ENCODE results near the gene LRP1B.
"Not testable (repeated sequence)": the region's sequence is repeated elsewhere in the genome, so short reads cannot be mapped to it uniquely, and the experiment has no call there.

LRP1B gene

DNA sequence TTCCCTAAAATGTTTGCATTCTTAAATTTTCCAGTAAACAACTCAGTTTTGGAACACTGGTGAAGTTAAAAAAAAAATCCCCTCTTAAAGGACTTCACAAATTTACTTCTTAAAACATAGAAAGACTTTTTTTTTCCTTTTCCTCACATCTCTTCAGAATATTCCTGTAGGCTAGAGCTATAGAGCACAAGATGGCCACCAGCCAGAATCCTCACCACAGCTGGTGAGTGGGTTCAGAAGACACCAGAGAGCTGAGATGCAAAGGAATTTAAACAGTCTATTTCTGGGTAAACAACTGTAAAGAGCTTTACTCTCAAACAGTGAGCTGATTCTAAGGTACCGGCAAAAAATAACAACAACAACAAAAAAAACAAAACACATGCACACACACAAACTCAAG is 252.8 kb downstream of the LRP1B start:
- no peak for DNase-seq (ENCODE audit: low spot score)

DNA sequence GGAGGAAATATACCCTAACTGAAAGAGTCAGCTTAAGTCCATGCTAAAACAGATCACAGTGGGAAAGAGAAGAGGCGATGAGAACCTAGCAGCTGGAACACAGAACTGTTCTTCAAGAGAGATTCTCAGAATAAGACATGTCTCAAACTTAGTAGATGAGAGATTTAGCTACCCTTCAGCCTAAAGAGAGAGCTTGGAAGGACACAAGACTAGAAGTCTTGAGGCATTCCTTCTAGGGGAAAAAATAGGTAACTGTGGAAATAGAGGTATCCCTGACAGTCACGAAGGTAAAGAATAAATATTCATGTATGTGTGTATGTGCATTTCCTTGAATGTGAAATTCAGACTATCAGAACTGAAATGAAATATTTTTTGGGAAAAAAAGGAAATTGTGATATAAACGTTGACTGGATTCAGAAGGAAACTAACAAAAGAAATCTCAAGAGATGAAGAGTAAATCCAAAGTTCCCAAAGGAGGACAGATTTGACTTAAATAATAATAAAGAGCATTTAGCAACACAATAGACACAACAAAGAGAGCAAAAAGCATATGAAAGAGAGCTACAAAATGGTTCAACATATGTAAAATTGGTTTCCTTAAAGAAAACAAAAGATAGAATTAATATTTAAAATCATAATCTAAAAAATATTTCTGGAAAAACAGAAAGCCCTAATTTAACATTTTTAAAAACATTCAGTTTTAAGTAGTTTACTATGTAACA is 258.7 kb downstream of the LRP1B start:
- DNase-seq (ENCODE audit: low spot score) = no peak

DNA sequence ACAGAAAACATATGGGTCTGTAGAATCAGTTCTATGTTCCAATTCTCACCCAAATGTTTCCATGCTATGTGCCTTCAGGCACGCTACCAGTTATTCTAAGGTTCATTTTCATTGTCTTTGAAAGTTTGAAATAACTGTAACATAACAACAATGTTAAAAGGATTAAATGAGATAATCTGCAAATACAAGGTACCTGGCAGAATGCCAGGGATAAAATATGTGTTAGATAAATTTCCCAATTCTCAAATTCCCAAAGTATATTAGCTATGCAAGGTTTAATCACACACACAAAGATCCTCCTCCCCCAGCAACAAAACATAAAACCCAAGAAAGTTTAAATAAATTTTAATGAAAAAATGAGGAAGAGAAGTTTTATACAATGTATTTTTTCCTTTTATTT is 261.2 kb downstream of the LRP1B start:
- DNase-seq (ENCODE audit: low spot score) = no peak

DNA sequence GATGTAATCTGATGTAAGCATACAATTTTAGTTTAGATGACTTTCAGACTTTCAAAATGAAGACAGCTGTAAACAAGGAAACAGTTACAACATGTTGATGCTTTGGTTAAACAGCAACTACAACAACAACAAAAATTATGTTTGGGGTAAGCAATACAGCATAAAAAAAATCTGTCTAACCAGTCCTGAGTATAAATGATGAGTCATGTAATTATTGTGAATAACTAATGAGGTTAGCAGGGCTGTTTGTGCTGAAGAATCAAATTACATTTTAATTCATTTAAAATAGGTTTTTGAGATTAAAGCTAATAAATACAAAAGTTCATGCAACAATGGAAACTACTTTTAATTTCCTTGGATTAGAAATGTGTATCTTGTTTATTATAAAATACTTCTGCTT is 266.9 kb downstream of the LRP1B start:
- no peak for DNase-seq (ENCODE audit: low spot score)

DNA sequence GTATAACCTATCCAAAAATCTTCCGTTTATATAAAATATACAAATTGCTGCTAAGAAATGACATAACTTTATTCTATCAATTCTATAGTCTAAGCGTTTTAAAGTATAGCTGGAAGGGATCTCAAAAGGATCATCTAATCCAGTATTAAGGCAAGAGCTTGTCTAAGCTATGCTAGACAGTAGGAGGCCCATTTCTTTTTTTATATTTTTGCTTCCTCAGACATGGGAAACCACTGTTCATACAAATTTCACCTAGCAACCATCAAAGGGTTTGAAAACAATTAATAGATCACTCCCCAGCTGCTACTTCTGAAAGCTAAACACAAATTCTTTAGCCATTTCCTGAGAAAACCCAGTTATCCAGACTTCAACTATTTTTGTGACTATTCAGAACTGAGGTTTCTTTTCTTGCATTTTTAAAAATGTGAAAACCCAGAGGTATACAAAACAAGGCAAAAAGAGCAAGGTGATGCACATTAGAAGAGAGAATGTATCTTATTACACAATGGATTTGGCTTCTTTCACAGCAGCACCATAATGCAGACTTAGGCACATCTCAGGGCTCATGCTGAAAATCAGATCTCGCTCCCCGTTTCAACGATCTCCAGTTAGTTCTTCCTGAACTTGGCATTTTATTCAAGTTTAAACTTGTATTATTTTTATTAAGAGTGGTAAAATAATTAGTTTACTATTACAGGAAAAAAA is 274.4 kb downstream of the LRP1B start:
- no peak for DNase-seq (ENCODE audit: low spot score)

DNA sequence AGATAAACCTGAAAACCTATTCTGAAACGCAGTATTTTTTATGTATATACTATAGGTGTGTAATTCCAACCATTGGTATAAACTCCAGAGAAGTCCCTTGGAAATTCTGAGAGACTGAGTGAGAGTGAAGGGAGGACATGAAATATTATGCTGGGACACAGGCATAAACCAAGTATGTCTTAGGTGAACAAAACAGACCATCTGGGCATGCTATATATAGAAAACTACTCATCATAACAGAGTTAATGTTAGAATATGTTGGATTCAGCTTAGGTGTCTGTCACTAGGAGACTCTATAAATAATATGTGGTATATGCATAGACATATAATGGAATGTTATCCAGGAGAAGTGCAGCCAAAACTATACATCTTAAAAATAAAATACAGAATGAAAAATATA is 282.6 kb downstream of the LRP1B start:
- no peak for DNase-seq (ENCODE audit: low spot score)

DNA sequence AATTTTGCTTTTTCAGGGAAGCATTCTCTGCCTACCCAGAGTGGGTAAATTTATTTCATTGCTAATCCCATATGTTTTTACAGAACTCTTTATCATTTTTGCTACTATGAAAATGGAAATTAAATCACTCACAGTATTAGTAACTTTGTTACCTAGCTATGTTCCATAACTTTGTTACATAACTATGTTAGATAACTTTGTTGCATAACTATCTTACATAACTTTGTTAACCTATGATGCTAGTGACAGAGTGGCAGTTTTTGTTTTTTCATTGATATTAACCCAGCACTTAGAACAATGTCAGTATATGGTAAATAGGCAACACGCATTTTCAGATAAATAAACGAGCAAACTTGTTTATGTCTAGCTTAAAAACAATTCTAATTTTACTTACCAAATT is 286.6 kb downstream of the LRP1B start:
- no peak for DNase-seq (ENCODE audit: low spot score)

DNA sequence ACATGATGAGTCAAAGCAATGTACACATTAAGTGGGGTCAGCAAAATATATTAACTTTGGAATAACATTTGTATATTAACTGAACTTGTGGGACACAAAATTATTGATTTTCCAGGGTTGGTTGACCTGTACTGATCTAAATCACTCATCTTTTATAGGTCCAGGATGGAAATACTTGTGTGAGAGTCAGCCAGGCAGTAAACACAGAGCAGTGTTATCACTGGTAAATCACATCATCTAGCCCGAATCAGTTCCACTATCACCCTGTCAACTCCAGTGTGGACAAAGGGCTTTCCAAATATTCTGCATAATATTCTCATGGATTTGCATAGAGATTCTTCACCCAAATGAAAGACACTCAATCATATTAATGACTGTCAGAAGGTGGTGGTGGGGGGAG is 295.7 kb downstream of the LRP1B start:
- DNase-seq (ENCODE audit: low spot score) = no peak

DNA sequence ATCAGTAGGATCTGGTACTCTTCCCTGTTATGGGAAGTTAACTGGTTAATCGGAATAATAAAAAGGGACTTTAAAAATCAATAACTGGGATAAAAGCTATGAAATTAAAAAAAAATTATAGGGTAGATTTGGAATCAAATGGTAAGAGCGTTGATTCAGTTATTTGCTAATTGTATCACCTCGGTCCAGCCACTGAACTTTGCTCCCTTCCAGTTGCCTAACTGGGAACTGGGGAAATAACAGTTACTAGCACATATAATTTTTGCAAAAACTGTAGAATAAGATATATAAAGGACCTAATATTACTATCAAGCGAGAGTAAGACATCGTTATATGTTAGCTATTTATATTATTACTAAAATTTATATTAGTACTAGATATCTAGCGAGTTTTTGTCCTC is 302.1 kb downstream of the LRP1B start:
- no peak for DNase-seq (ENCODE audit: low spot score)

DNA sequence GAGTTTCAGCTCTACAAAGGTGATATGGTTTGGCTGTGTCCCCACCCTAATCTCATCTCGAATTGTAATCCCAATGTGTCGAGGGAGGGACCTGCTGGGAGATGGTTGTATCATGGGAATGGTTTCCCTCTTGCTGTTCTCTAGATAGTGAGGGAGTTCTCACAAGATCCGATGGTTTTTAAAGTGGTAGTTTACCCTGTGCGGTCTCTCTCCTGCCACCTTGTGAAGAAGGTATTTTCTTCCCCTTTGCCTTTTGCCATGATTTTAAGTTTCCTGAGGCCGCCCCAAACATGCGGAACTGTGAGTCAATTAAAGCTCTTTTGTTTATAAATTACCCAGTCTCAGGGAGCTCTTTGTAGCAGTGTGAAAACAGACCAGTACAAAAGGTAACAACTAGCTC is 306.0 kb downstream of the LRP1B start:
- DNase-seq (ENCODE audit: low spot score) = no peak

DNA sequence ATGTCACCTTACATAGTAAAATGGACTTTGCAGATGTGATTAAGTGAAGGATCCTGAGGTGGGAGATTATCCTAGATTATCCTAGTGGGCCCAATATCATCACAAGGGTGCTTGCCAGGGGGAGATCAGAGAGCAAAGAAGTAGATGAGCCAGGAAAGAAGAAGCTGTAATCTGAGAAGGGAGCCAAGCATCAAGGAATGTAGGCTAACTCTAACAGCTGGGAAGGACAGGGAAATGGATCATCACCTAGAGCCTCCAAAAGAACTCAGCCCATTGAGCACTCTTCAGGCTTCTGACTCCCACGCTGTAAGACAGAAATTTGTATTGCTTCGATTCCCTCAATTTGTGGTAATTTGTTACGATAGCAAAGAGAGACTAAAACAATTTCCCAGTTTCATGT is 309.9 kb downstream of the LRP1B start:
- DNase-seq (ENCODE audit: low spot score) = no peak

DNA sequence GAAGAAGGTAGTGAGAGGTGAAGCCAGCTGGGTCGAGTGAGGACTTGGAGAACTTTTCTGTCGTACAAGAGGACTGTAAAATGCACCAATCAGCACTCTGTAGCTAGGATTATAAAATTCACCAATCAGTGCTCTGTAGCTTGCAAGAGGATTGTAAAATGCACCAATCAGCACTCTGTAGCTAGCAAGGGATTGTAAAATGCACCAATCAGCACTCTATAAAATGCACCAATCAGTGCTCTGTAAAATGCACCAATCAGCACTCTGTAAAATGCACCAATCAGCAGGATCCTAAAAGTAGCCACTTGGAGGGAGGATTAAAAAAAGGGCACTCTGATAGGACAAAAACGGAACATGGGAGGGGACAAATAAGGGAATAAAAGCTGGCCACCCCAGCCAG is 315.5 kb downstream of the LRP1B start:
- not testable (repeated sequence) for DNase-seq (ENCODE audit: low spot score)

DNA sequence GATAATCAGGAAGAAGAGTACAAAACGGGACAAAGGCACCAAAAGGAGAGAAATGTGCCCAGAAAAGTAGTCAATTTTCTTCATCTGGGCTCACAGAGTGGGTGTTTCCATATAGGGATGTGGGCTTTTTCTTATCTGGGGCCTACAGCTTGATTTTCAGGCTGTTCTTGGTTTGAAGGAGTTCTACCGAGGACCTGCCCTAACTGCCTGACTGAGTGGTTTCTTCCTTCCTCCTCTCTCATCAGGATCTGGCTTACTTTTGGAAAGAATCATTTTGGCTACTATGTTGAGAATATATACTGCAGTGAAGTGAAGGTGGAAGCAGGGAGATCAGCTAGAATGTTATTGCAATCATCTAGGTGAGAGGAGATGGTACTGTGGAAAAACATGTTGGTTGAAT is 316.7 kb downstream of the LRP1B start:
- DNase-seq (ENCODE audit: low spot score) = no peak

DNA sequence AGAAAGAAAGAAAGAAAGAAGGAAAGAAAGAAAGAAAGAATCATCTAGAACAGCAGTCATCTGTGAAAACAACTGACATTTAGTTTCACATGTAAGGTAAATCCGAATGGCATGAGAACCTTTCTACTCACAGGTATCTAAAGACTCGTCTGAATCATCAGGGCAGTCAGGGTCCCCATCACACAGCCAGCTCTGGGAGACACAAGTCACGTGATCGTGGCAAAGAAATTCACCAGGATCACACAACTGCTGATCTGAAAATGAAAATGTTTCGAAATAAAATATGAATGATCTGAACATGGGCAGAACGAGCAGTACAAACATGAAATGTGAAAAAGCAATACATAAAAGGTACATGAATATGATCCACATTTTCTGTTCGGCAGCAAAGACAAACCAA is 320.7 kb downstream of the LRP1B start:
- DNase-seq (ENCODE audit: low spot score) = no peak

DNA sequence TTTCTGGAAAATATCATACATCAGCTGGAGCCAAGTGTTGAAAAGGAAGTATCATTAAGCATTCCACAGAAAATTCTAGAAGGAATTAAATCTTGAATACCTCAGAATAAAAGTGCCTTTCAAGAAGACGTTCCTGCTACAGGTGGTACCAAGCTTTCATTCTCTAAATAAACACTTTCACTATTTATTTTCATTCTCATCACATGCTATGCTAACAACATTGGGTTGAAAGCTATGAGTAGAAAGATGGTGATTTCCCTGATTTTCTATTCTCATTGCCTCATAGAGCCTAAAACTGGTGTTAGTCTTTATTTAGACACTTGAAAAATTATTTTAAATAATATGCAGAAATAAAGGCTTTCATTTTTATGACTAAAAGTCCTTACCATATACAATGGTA is 324.7 kb downstream of the LRP1B start:
- DNase-seq (ENCODE audit: low spot score) = no peak

DNA sequence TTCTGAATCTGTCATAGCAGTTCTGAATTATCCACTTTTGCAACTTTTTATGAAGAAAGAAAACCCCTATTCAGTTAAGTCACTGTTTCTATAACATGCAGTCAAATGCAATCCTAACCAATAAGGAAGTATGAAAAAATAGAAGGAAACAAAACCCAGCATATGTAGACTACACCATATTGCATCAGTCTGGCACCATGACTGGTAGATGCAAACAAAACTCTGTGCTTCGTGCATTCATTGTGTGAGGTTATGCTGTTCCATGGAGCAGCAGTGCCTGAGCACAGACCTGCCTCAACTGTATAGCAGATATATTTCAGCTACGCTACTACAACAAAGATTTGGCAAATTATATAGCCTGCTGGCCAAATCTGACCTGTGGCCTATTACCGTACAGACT is 325.5 kb downstream of the LRP1B start:
- no peak for DNase-seq (ENCODE audit: low spot score)

DNA sequence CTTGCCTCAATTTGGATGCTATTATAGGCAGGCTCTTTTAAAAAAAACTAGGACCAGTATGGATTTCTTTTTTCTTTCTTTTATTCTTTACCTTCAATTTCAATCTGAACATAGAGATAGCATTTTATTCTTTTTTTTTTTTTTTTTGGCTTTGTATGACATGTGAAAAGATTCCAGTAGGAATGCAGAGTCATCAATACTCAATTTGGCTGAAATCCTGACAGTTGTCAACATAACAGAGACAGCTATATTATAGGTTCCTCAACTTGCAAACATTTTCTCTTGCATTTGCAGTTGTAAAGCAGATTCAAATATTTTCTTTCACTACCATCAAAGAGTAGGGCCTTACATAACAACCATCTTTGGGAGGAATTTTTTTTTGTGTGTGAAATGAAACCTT is 334.4 kb downstream of the LRP1B start:
- no peak for DNase-seq (ENCODE audit: low spot score)

DNA sequence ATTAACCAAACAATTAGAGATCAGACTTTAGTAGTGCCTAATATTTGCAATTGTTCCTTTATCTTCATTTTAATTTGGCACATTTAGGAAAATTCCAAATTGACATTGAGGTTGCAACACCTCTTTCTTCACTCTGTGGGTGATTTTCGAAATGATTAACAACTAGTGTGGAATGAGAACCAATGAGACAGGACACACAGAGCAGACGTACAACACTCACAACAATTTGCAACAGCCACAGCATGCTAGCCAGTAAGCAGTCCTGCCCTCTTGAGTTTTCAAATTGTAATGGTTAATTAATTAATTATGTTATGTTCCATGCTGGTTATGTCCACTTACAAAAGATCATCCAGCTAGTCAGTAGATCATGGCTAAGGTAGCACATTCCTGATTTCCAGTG is 339.3 kb downstream of the LRP1B start:
- DNase-seq (ENCODE audit: low spot score) = no peak

DNA sequence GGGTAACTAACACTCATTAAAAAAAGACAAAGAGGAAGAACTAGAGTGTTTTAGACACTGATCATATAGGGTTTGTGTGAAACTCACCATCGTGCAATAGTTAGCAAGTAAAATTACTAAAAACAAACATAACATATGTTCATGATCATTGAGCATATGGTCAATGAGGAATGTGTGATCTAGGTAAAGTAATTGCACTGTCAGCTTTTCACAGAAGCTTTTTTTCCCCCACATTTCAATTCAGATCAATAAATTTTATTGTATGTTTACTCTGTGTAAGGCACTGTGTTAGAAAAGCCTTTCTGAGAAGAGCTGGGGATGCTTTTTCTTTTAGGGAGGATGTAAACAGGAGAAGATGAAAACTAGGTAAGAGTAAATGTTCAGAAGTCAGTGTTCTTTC is 348.2 kb downstream of the LRP1B start:
- no peak for DNase-seq (ENCODE audit: low spot score)

DNA sequence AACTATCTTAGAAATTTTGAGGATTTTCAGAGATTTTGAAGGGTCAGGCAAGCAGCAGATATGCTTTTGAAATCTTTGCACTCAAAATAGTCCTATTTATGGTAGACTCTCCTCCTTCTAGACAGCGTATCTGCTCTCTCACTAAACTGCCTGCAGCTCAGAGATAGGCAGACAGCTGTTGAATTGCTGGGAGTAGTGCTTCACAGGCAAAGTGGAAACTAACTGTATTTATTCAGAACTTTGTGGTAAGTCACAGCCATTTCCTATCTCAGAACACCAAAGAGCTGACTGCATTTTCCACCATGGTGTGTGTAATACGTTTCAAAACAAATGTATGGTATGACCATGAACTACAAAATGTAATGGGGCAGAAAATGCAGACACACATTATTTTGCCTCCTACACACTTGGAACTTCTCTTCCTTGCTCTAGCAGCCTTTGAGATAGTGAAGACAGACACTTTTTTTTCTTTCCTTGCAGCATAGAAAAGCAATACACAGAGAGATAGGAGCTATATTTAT is 352.4 kb downstream of the LRP1B start:
- no peak for DNase-seq (ENCODE audit: low spot score)

DNA sequence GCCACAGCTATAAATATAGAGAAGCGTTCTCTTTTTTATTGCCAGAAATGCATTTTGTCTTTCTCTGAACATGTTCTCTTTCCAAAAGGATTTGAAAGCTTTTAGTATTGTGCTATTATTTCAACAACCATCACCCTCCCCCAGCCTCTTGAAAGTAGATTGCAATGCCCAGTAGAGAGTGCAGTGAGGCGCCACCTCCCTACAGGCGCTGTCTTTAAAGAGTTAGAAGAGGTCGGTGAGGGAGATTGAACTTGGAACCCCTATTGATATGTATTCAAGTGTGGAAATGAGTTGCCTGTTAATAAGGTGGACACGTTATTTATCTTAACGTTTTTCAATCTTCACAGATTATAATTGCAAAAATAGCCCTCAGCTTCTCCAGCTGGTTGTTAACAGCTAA is 360.3 kb downstream of the LRP1B start:
- DNase-seq (ENCODE audit: low spot score) = no peak

DNA sequence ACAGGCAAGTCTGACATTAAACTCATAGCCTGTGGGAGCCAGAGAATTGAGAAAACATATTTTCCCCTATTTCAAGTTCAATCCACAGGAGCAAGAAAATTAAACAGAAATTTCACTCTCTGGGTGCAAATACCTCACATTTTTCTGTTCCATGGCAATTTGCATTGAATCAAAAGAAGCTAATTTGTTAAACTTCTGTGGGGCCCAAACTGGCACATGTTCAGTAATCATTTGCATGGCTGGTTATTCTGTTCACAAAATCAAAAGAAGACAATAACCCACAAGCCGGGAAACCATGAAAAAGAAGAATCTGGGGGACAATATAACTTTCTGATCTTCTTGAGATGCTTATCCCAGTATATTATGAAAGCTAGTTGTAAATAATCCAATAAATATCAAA is 363.1 kb downstream of the LRP1B start:
- DNase-seq (ENCODE audit: low spot score) = no peak

DNA sequence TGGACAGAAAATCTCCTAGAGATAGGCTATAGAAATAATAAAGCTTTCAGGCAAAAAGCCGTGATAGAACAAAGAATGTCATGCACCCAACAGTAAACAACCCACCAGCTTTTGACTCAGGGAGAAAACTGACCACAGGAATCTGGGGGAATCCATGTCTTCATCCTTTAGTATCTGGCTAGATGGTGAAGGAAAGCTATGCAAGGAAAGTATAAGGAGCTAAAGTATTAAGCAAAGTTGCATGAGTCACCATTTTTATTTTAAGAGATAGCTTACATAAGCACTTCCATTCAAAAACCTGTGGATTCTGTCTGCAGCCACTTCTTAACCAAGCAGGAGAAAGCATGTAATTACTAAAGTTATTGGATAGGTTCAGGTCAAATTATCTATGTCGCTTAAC is 363.8 kb downstream of the LRP1B start:
- DNase-seq (ENCODE audit: low spot score) = peak; percentile 64

DNA sequence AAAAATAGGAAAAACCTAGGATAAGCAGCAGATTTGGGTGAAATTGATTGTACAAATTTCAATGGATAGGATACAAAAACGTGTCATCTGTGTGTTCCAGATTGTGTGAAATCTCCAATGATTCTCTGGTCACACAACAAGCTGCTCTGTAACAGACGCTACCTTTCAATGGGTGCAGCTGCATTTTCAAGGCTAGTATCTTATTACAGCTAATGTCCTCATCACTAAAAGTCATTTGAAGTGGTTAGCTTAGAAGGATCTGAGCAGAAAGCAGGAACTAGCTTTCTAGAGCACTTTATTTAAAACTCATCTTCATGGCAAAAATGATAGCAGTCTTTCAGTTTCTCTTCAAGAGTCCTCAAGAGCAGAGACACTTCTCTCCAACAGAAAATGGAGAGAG is 364.6 kb downstream of the LRP1B start:
- no peak for DNase-seq (ENCODE audit: low spot score)
